ENCODE data around the gene HTN3.

Gene HTN3

GRCh38 chr4:70062000-70062399, 33.7 kb downstream of the HTN3 start:
- Mint-ChIP-seq H3K27ac (no peak overlapping the region), H3K27me3 (ENCODE audit: low read depth) (peaks cover 4% of the 10 kb centered on the region), H3K9me3 (no peaks in the 10 kb centered on the region), H3K36me3 (ENCODE audit: low read depth) (no peaks in the 10 kb centered on the region), H3K4me3 (no peak overlapping the region), H3K4me1 (no peaks in the 10 kb centered on the region)
- TF ChIP-seq, protein P1, sequence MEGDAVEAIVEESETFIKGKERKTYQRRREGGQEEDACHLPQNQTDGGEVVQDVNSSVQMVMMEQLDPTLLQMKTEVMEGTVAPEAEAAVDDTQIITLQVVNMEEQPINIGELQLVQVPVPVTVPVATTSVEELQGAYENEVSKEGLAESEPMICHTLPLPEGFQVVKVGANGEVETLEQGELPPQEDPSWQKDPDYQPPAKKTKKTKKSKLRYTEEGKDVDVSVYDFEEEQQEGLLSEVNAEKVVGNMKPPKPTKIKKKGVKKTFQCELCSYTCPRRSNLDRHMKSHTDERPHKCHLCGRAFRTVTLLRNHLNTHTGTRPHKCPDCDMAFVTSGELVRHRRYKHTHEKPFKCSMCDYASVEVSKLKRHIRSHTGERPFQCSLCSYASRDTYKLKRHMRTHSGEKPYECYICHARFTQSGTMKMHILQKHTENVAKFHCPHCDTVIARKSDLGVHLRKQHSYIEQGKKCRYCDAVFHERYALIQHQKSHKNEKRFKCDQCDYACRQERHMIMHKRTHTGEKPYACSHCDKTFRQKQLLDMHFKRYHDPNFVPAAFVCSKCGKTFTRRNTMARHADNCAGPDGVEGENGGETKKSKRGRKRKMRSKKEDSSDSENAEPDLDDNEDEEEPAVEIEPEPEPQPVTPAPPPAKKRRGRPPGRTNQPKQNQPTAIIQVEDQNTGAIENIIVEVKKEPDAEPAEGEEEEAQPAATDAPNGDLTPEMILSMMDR (IDR thresholded peaks at IDR 0.05; ENCODE audit: unreplicated experiment in 3 of 3) = no peak

DNA sequence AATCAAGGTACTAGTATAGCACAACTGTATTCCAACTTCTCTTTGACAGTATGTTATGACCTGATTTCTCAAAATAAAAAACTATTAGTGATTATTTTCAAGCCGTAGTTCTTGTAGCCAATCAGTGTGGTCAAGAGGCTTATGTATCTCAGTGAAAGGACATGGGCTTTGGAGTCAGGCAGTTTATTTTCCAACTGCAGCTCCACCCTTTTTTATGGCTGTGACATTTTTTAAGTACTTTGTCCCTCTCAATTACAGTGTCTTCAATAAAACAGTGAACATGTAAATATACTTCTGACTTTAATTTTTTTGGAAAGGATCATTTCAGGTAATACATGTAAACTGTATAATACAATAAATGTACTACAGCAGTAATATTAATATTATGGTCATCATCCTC, 51.9 kb downstream of the HTN3 start:
- Mint-ChIP-seq H3K27ac (no peak overlapping the region), H3K9me3 (no peaks in the 10 kb centered on the region), H3K4me1 (no peaks in the 10 kb centered on the region), H3K36me3 (ENCODE audit: low read depth) (no peaks in the 10 kb centered on the region), H3K27me3 (ENCODE audit: low read depth) (no peaks in the 10 kb centered on the region), H3K4me3 (no peak overlapping the region)
- TF ChIP-seq, protein P1 (IDR thresholded peaks at IDR 0.05; ENCODE audit: unreplicated experiment in 3 of 3) = no peak

All from nephron (organoid).